Subcutaneous abdominal adipose tissue (tissue), 5 donors: Measurements from ENCODE around the gene KLHL5.

Experiments
- H3K27ac ChIP-seq: one replicate; pipeline ENCODE4 v1.7.0; 2013; ENCODE audit warnings: low read depth, mild to moderate bottlenecking, inconsistent platforms, low read length, moderate library complexity
- H3K27me3 ChIP-seq, 5 donors: one replicate each; pipeline ENCODE4 v1.7.0; 2013; ENCODE audit warnings: low read length in 5 of 5, inconsistent platforms in 1 of 5; ENCODE audit not compliant: control insufficient read depth in 5 of 5, insufficient read depth in 4 of 5
- H3K36me3 ChIP-seq, 5 donors: one replicate each; pipeline ENCODE4 v1.7.0; 2013; ENCODE audit warnings: low read length in 5 of 5; ENCODE audit not compliant: control insufficient read depth in 5 of 5, insufficient read depth in 5 of 5
- H3K4me1 ChIP-seq, 5 donors: one replicate each; pipeline ENCODE4 v1.7.0; 2013; ENCODE audit warnings: low read length in 5 of 5, mild to moderate bottlenecking in 3 of 5, moderate library complexity in 1 of 5; ENCODE audit not compliant: control insufficient read depth in 5 of 5, insufficient read depth in 5 of 5
- H3K4me3 ChIP-seq, 5 donors: one replicate each; pipeline ENCODE4 v1.7.0; 2013; ENCODE audit warnings: low read length in 5 of 5, low read depth in 1 of 5
- H3K9ac ChIP-seq, 5 donors: one replicate each; pipeline ENCODE4 v1.7.0; 2013; ENCODE audit warnings: low read length in 5 of 5, mild to moderate bottlenecking in 4 of 5, moderate library complexity in 3 of 5
- H3K9me3 ChIP-seq, 5 donors: one replicate each; pipeline ENCODE4 v1.7.0; 2013; ENCODE audit warnings: low read length in 5 of 5; ENCODE audit not compliant: control insufficient read depth in 5 of 5
- donor health status: healthy.
- donor health status: healthy.
- donor health status: healthy.
- donor health status: healthy.
- donor health status: healthy.

Gene KLHL5

GRCh38 chr4:39078829-39079228 is 16.8 kb downstream of the KLHL5 start:
- H3K27ac ChIP-seq: no peak overlapping the region
- H3K27me3 ChIP-seq: no peaks in the 10 kb centered on the region
- no peaks in the 10 kb centered on the region for H3K4me1 ChIP-seq
- H3K4me3 ChIP-seq: no peak overlapping the region
- no peak overlapping the region for H3K9ac ChIP-seq
- H3K36me3 ChIP-seq: peaks cover 11 to 25% (median 14%) of the 10 kb centered on the region in 5 donors
- no peaks in the 10 kb centered on the region for H3K9me3 ChIP-seq

DNA sequence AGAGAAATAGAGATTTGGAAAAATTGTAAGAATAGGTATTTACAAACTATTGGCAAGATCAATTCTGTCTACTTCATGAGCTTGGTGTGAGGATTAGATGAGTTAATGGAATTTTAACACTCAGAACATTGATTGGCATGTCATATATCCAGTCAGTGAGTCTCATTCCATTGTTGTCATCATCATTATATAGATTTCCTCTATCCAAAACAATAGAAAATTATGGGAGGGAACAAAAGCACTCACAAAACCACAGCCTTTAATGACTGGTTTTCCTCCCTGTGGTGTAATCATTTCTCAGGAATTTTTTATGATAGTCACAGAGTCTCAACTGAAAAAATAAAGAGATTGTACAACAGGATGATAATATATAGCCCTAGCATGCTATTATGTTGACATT is 21.1 kb downstream of the KLHL5 start:
- Histone ChIP-seq H3K4me1 (no peaks in the 10 kb centered on the region), H3K9me3 (no peaks in the 10 kb centered on the region), H3K27ac (no peak overlapping the region), H3K4me3 (no peak overlapping the region), H3K9ac (no peak overlapping the region), H3K36me3 (peaks cover 14 to 24% (median 19%) of the 10 kb centered on the region in 5 donors), H3K27me3 (no peaks in the 10 kb centered on the region)

- Histone ChIP-seq H3K27me3 (no peaks in the 10 kb centered on the region), H3K27ac (no peak overlapping the region), H3K9ac (no peak overlapping the region), H3K4me3 (no peak overlapping the region), H3K4me1 (no peaks in the 10 kb centered on the region), H3K9me3 (no peaks in the 10 kb centered on the region), H3K36me3 (peaks cover 14 to 24% (median 20%) of the 10 kb centered on the region in 5 donors)
Observed at GRCh38 chr4:39085891-39086290, 23.9 kb downstream of the KLHL5 start.

- Histone ChIP-seq H3K9me3 (no peaks in the 10 kb centered on the region), H3K27me3 (no peaks in the 10 kb centered on the region), H3K4me3 (no peak overlapping the region), H3K27ac (no peak overlapping the region), H3K9ac (no peak overlapping the region), H3K36me3 (peaks cover 10 to 20% (median 14%) of the 10 kb centered on the region in 5 donors), H3K4me1 (peaks cover 0 to 4% (median 0%) of the 10 kb centered on the region in 5 donors)
Observed at GRCh38 chr4:39096847-39097246, 34.8 kb downstream of the KLHL5 start.

DNA sequence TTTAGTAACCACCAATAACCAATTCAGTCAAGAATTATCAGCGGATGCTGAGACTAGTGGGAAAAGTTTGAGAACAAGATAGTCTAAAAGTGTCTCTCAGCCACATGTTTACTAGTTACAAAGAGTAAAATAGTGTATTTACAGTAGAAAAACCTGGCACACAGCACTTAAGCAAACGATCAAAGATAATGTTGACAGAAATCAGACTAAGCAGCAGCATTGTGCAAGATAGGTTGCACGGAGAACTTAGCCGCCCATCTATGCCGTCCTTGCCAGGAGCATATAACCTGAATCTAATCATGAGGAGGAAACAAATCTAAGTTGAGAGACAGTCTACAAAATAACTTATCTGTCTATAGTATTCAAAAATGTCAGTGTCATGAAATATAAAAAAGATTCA is 35.3 kb downstream of the KLHL5 start:
- Histone ChIP-seq H3K9me3 (no peaks in the 10 kb centered on the region), H3K4me3 (no peak overlapping the region), H3K4me1 (peaks cover 0 to 5% (median 0%) of the 10 kb centered on the region in 5 donors), H3K27ac (no peak overlapping the region), H3K36me3 (peaks cover 10 to 20% (median 14%) of the 10 kb centered on the region in 5 donors), H3K27me3 (no peaks in the 10 kb centered on the region), H3K9ac (no peak overlapping the region)

- no peak overlapping the region for H3K4me3 ChIP-seq
- peaks cover 21 to 35% (median 24%) of the 10 kb centered on the region in 5 donors for H3K36me3 ChIP-seq
- H3K27me3 ChIP-seq: no peaks in the 10 kb centered on the region
- peaks cover 0 to 3% (median 0%) of the 10 kb centered on the region in 5 donors for H3K4me1 ChIP-seq
- no peak overlapping the region for H3K9ac ChIP-seq
- peaks cover 0 to 3% (median 0%) of the 10 kb centered on the region in 5 donors for H3K9me3 ChIP-seq
- no peak overlapping the region for H3K27ac ChIP-seq
Observed at GRCh38 chr4:39102297-39102696, 40.3 kb downstream of the KLHL5 start.

DNA sequence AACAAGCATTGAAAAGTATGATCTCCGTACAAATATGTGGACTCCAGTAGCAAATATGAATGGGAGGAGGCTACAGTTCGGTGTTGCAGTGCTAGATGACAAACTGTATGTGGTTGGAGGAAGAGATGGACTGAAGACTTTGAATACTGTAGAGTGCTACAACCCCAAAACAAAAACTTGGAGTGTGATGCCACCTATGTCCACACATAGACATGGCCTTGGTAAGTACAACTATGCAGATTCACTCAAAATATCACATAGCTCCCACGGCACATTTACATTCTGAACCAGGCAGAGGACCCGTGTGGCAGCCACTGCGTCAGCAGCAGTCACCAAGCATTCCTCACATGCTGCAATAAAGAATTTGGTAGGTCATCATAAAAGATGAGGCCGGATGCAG is 41.3 kb downstream of the KLHL5 start:
- Histone ChIP-seq H3K9ac (no peak overlapping the region), H3K27me3 (no peaks in the 10 kb centered on the region), H3K4me1 (peaks cover 0 to 3% (median 0%) of the 10 kb centered on the region in 5 donors), H3K36me3 (peaks cover 16 to 38% (median 24%) of the 10 kb centered on the region in 5 donors), H3K27ac (no peak overlapping the region), H3K4me3 (no peak overlapping the region), H3K9me3 (peaks cover 0 to 3% (median 0%) of the 10 kb centered on the region in 5 donors)

DNA sequence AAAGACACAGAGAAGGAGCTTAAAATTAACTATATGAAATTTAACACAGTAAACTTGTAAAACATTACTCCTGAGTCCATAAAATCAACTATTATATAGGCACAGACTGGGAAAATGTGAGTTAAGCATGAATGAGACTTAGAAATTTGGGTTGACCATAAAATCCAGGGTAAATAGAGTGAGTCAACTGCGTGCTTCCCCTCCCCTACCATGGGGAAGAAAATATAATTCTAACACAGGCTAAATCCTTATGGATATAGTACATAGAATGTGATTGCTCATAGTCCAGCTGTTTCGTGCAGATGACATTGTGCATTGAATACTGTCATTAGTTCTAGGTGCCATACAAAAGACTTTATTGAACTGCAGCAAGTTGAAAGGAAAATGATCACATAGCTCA is 42.2 kb downstream of the KLHL5 start:
- Histone ChIP-seq H3K4me3 (no peak overlapping the region), H3K36me3 (peaks cover 16 to 36% (median 27%) of the 10 kb centered on the region in 5 donors), H3K27ac (no peak overlapping the region), H3K4me1 (peaks cover 0 to 3% (median 0%) of the 10 kb centered on the region in 5 donors), H3K27me3 (no peaks in the 10 kb centered on the region), H3K9ac (no peak overlapping the region), H3K9me3 (peaks cover 0 to 3% (median 0%) of the 10 kb centered on the region in 5 donors)

- no peak overlapping the region for H3K9ac ChIP-seq
- H3K27me3 ChIP-seq: no peaks in the 10 kb centered on the region
- H3K27ac ChIP-seq: no peak overlapping the region
- peaks cover 0 to 3% (median 0%) of the 10 kb centered on the region in 5 donors for H3K4me1 ChIP-seq
- H3K9me3 ChIP-seq: peaks cover 0 to 3% (median 0%) of the 10 kb centered on the region in 5 donors
- peaks cover 16 to 30% (median 22%) of the 10 kb centered on the region in 5 donors for H3K36me3 ChIP-seq
- no peak overlapping the region for H3K4me3 ChIP-seq
Observed at GRCh38 chr4:39106011-39106410, 44.0 kb downstream of the KLHL5 start.

GRCh38 chr4:39114436-39114835 is 52.4 kb downstream of the KLHL5 start:
- Histone ChIP-seq H3K36me3 (peaks cover 24 to 55% (median 29%) of the 10 kb centered on the region in 5 donors), H3K4me3 (no peak overlapping the region), H3K27me3 (no peaks in the 10 kb centered on the region), H3K27ac (no peak overlapping the region), H3K9ac (no peak overlapping the region), H3K4me1 (no peaks in the 10 kb centered on the region), H3K9me3 (no peaks in the 10 kb centered on the region)
